Measurements from ENCODE around the gene NFIC.
A peak's percentile ranks its signal among the peaks of the same experiment; 100 is the strongest.
"Not testable (repeated sequence)": the region's sequence is repeated elsewhere in the genome, so short reads cannot be mapped to it uniquely, and the experiment has no call there.

NFIC gene

GRCh38 chr19:3365836-3366752 is at the start of gene NFIC:
Gene NFIC, plus strand, starts transcription at chr19:3366583. Its CDS starts 54 bp downstream, at chr19:3366637.
- DNase-seq: peak; percentile 31

- DNase-seq: no peak
Measured at GRCh38 chr19:3316659-3317207, 49.6 kb upstream of the NFIC start.

- no peak for DNase-seq
Measured at GRCh38 chr19:3319643-3320353, 46.6 kb upstream of the NFIC start.

GRCh38 chr19:3320354-3320670 is 46.1 kb upstream of the NFIC start:
- DNase-seq: no peak

GRCh38 chr19:3320853-3321252 is 45.5 kb upstream of the NFIC start:
- no peak for DNase-seq

- no peak for DNase-seq
Measured at GRCh38 chr19:3321696-3322095, 44.7 kb upstream of the NFIC start.

GRCh38 chr19:3322199-3322978 is 44.0 kb upstream of the NFIC start:
- DNase-seq: no peak

GRCh38 chr19:3323026-3323425 is 43.4 kb upstream of the NFIC start:
- no peak for DNase-seq

- DNase-seq: no peak
Measured at GRCh38 chr19:3323658-3324057, 42.7 kb upstream of the NFIC start.

GRCh38 chr19:3324405-3324856 is 42.0 kb upstream of the NFIC start:
- DNase-seq: peak; percentile 39

GRCh38 chr19:3325451-3325850 is 40.9 kb upstream of the NFIC start:
- no peak for DNase-seq

- no peak for DNase-seq
Measured at GRCh38 chr19:3328743-3329142, 37.6 kb upstream of the NFIC start.

- no peak for DNase-seq
Measured at GRCh38 chr19:3330047-3330446, 36.3 kb upstream of the NFIC start.

GRCh38 chr19:3332232-3332631 is 34.2 kb upstream of the NFIC start:
- DNase-seq: not testable (repeated sequence)

- no peak for DNase-seq
Measured at GRCh38 chr19:3333020-3333583, 33.3 kb upstream of the NFIC start.

- DNase-seq: no peak
Measured at GRCh38 chr19:3333662-3334061, 32.7 kb upstream of the NFIC start.

- not testable (repeated sequence) for DNase-seq
Measured at GRCh38 chr19:3334749-3335430, 31.5 kb upstream of the NFIC start.

GRCh38 chr19:3335431-3336350 is 30.7 kb upstream of the NFIC start:
- DNase-seq: no peak

- no peak for DNase-seq
Measured at GRCh38 chr19:3336351-3336679, 30.1 kb upstream of the NFIC start.

- DNase-seq: peak; percentile 84
Measured at GRCh38 chr19:3336680-3337523, 29.5 kb upstream of the NFIC start.

All from NCI-H774 (cell line).